ENCODE measurements around the gene RALB. TPM values are rescaled to one million over a fixed set of nuclear protein-coding genes. Genes with fewer than 3 reads are reported as not detected.

RALB gene
- total RNA-seq, 6 donors from 2014 or later = 23.0 to 85.8 (median 46.5) TPM

Small RNAs within 50 kb of the gene (small RNA-seq; reads per million reads assigned to genes)
- gene MTND4LP14 = 0 reads per million in 4 donors

Other genes with a start within 250 kb of the RALB start
- 100 to 1,000 TPM in 3 of 6 donors, 10 to 100 TPM in 3; 53.0 to 182 (median 92.3) TPM for gene EPB41L5, start 239.8 kb upstream of the RALB start, total RNA-seq
- 10 to 100 TPM; 15.3 to 29.3 (median 25.5) TPM for gene TMEM185B, start 29.5 kb upstream of the RALB start, total RNA-seq
- 10 to 100 TPM in 3 of 6 donors, 1 to 10 TPM in 3; 2.3 to 12.4 (median 8.0) TPM for gene INHBB, start 93.3 kb downstream of the RALB start, total RNA-seq

Data from upper lobe of left lung (tissue), 6 donors.